Measurements from ENCODE around the gene NPAS2.

Gene NPAS2

DNA sequence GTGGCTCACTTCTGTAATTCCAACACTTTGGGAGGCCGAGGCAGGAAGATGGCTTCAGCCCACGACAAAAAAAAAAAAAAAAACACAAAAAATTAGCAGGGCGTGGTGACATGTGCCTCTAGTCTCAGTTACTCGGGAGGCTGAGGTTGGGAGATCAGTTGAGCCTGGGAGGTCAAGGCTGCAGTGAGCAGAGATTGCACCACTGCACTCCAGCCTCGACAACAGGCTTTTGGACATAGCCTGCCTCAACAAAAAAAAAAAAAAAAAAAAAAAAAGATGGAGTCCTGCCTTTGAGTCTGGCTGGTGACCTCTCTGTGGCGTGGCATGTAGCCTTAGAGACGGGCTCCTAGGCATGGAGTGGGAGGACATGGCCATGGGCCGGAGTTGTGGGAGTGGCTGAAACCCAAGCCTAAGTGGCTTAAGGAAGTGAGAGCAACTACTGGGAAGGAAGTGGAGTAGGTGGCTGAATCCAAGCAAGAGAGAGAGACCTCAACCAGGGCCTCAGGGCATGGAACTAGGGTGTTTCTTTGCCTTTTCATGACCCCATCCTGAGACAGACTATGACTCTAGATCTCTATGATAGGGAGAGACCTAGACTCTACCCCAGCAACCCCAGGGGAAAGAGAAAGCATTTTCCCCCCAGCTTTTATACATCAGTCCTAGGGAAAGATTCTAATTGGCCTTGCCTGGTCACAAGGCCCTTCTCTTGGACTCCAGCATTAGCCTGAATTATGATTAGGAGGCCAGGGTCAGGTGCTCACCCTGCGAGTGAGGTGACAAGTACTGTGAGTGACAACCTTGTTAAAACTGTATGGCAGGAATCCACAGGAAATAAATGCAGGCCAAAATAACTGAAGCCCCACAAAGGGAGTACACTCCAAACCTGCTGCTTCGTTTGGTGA, 34.2 kb downstream of the NPAS2 start:
- no peak for DNase-seq (ENCODE audit: low read depth, low spot score)

DNA sequence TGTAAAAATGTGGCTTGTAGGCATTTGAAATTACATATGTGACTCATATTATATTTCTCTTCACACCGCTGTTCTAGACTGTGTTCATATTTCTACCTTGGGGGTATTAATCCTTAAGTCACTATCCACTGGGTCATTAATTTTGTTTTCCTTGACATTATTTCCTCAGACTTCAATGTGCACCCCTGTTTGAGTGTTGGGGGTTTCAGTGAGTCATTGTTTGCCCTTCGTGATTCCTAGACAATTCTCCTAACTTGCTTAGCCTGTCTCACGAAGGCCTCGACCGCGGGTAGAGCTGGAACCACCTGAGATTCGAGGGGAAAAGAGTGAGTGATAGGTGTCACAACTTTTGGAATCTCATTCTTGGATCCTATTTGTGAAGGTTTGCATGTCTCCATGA, 35.1 kb downstream of the NPAS2 start:
- no peak for DNase-seq (ENCODE audit: low read depth, low spot score)

- no peak for DNase-seq (ENCODE audit: low read depth, low spot score)
Measured at GRCh38 chr2:100855606-100856005, 35.7 kb downstream of the NPAS2 start.

GRCh38 chr2:100856732-100857131, 36.8 kb downstream of the NPAS2 start:
- DNase-seq (ENCODE audit: low read depth, low spot score) = no peak

DNA sequence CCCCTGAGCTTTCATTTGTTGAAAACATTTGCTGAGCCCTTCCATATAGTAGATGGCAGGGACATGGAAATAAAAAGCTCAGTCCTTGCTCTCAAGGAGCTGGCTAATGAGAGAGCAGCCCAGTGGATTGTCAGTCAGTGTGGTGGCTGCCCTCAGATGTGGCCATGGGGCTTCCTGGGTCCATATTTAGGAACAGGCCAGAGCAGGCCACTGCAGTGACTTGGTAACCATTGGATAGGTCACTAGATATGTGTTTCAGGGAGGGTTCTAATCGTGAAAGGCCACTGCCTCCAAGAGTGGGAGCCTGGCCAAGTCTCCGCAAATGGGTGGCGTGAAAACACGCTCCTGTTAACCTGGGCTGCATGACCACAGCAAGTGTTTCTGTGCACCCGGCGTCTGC, 37.4 kb downstream of the NPAS2 start:
- DNase-seq (ENCODE audit: low read depth, low spot score) = no peak

DNA sequence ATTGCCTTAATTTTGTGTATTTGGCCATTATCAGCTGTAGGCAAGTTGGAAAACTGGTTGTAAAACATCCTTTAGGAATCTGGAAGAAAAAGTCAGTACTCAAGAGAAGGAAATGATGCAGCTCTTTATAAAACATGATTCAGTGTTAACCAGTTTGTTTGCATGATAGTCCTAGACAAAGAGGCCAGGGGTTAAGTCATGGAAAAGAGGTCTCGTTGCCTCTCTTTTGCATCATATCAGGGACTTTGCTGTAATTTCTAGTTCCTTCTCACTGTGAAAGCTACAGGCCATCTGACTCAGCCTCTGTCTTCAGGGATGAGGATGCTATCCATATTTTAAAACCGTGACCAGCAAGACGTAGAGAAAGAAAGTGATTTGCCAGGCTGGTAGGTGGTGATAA, 38.0 kb downstream of the NPAS2 start:
- no peak for DNase-seq (ENCODE audit: low read depth, low spot score)

GRCh38 chr2:100859902-100860301, 40.0 kb downstream of the NPAS2 start:
- no peak for DNase-seq (ENCODE audit: low read depth, low spot score)

DNA sequence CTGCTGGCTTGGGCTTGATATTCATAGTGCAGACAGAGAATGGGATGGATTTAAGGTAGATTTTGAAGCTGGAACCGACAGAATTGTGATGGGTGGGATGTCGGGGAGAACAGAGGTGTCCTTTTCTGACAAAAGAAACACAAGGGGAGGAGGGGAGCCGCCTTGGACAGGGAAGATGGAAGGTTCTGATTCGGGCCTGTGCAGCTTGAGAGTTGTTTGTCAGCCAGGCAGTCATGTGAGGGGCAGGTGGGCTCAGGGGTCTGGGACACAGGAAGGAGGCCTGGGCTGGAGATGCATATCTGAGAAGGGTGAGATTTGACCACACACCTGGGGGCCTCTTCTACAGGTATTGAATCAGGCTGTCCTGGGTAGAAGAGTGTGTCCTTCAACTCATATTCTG, 41.4 kb downstream of the NPAS2 start:
- DNase-seq (ENCODE audit: low read depth, low spot score) = no peak

GRCh38 chr2:100862081-100862480, 42.1 kb downstream of the NPAS2 start:
- no peak for DNase-seq (ENCODE audit: low read depth, low spot score)

DNA sequence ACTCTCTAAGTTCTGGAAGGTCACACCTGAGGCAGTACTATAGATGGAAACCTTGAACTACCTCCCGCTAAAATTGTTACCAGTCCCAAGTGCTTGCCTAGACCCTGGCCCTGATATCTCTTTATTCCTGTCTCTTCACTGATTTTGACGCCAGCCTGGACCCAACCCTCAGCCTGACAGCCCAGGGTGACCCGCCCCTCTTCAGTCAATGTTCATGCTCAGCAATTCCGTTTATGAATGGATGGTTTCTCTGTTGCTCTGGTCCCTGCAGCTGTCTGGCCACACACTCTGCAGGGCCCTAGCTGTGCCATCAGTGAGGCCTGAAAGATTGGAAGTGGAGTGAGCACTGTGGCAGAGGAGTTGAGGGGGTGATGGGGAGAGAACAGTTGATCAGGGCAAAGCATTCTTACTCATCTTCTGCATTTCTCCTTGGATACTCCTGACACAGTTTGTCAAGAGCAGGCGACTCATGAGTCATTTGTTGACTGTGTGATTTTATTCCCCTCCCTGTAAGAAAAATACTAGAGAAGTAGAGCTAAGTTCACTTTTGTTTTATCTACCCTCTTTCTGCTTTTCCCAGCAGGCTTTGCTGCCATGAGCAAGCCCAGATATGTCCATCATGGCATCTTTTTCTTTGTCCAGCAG, 46.0 kb downstream of the NPAS2 start:
- no peak for DNase-seq (ENCODE audit: low read depth, low spot score)

DNA sequence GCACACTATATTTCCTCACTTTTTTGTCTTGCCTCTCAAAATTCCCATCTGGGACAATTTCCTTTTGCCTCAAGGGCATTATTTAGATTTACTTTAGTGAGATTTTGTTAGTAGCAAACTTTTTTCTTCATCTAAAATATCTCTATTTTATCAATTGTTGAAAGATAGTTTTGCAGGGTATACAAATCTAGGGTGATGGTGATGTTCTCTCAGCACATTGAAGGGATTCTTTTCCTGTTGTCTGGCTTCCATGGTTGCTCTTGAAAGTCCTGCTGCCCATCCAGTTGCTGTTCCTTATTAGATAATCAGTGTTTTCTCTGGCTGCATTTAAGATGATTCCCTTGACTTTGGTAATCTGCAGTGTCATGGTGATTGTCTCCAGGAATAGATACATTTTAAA, 48.1 kb downstream of the NPAS2 start:
- DNase-seq (ENCODE audit: low read depth, low spot score) = no peak

- DNase-seq (ENCODE audit: low read depth, low spot score) = no peak
Measured at GRCh38 chr2:100869120-100869519, 49.2 kb downstream of the NPAS2 start.

GRCh38 chr2:100870652-100871531, 51.0 kb downstream of the NPAS2 start:
- DNase-seq (ENCODE audit: low read depth, low spot score) = no peak

DNA sequence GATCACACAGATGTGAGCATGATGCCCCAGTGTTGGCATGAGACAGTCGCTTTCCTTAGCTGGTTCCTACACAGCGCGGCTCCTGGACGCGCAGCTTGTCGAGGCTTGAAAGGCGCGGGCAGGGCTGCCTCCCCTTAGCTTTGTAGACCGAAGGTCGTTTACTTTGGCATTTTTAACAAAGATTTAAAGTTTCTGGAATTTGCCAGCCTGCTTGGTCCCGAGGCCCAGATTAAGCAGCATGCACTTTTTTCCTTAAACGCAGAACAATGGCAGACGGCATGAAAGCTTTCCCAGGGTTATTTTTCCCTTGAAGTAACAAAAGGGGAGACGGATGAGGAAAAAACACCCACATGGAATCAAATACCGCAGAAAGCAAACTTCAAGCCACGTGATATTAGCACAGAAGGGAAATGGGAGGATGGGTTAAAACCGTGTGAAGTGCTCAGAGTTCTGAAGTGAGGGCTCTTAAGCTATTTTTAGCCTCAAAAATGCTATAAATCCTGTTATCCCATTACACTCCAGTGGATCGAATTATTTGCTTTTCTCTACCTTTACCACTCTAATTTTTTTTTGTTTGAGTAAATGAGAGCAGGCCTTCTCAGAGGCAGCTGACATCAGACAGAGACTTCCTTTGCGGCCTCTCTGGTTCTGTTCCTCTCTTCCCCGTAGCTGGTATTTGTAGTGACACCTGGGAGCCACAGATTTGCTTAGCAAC, 55.7 kb downstream of the NPAS2 start:
- DNase-seq (ENCODE audit: low read depth, low spot score) = no peak

DNA sequence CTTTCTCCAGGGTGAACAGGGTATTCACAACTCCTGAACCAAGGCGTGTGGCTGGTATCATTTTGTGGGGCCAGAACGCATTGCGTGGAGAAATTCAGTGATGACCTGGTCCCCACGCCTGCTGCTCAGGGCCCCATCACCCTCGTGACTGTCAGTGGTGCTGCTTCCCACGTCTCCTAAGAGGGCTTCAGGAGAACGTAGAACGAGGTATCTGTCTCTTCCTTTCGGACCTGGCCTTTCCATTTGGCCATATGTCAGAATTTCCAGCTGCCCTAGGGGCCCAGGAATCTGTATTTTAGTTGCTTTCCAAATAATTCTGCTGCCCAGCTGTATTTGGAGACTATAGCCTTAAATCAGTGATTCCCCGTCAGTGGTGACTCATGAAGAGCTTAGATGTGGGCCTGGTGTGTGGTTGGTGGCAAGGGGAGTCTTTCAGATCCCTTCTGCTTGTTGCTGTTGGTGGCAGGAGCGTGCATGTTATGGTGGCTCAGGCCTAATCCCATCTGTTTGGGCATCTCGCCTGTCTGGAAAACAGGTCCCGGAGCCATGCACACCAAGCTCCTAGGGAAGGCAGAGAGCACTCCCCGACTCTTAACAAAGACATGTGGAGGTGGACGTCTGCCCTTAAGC, 56.4 kb downstream of the NPAS2 start:
- no peak for DNase-seq (ENCODE audit: low read depth, low spot score)

DNA sequence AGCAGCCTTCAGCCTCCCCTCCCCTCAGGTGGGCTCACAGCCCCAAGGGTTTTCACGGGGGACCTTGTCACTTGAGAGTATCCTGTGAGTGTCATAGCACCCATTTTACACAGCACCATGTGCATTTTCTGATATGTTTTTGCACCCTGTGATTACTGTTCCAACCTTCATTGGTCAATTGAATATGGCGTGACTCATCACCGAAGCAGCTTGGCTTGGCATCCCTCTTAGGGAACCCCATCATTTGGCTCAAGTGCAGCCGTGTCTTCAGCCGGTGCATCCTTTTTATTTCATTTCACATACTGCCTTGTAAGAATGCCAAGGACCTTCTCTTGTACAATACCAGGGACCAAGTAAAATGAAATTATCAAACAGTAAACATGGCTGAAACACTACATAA, 57.6 kb downstream of the NPAS2 start:
- no peak for DNase-seq (ENCODE audit: low read depth, low spot score)

DNA sequence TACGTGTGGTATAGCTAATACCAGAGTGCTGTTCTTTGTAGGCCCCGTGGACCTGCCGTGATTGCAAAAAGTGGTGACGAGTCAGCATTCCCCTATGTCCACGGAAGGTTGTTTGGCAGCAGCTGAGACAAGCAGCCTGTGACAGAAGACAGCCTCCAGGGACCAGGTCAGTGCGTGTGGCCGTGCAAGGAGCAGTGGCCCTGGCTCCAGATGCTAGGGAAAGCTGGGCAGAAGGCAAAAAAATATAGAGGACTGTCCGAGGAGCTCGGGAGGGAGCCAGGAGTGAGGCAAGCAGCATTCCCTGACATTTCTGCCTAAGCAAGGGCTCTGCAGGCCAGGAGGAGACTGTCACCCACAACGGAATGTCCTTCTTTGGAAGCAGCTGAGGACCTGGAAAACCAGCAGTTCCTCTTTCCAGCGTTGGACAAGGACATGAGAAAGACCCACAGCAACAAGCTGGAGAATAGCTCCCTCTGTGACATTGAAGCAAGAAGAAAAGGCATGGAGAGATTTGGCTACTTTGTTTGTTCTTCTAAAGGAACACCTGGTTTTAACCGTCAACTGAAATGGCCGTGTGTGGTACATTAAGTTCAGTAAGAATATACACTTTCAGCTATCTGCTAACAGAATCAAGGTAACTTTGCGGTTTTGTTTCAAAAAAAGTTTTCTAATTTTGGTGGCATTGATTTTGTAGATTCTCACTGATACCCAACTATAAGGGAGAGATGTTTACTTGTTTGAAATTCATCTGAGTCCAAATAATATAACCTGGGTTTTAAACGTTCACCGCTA, 58.3 kb downstream of the NPAS2 start:
- DNase-seq (ENCODE audit: low read depth, low spot score) = no peak

DNA sequence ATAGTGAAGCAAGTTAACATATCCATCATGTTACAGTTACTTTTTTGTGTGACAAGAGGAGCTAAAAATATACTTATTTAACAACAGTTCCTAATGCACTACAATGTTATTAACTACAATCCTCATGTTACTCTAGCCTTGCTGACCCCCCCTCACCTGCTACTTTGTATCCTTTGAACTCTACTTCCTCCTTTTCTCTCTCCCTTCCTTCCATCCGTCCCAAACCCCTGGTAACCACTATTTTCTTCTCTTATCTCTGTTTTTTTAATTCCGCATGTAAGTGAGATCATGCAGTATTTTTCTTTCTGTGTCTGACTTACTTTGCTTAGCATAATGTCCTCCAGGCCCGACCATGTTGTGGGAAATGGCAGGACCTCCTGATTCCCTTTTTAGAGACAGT, 59.4 kb downstream of the NPAS2 start:
- no peak for DNase-seq (ENCODE audit: low read depth, low spot score)

GRCh38 chr2:100880036-100880435, 60.1 kb downstream of the NPAS2 start:
- no peak for DNase-seq (ENCODE audit: low read depth, low spot score)

GRCh38 chr2:100880730-100881129, 60.8 kb downstream of the NPAS2 start:
- DNase-seq (ENCODE audit: low read depth, low spot score) = no peak
